PC-3 (cell line): ENCODE measurements around the gene CCDC141.

Source experiments
- CTCF ChIP-seq: fragments of 300-600 bp; sonication (generic); conservative IDR thresholded peaks from 2 replicates; pipeline ENCODE4 v1.5.1; 2017; ENCODE audit warnings: antibody characterized with exemption, low read depth, mild to moderate bottlenecking, low read length
- EZH2 ChIP-seq: fragments of 300-600 bp; sonication (generic); IDR thresholded peaks from one replicate; pipeline ENCODE4 v1.6.1; 2017; ENCODE audit warnings: antibody characterized with exemption, mild to moderate bottlenecking, low read length; ENCODE audit not compliant: unreplicated experiment
- EZH2phosphoT487 ChIP-seq: fragments of 300-600 bp; sonication (generic); IDR thresholded peaks from 2 replicates; pipeline ENCODE4 v1.6.1; 2018; ENCODE audit warnings: mild to moderate bottlenecking, antibody characterized with exemption, low read length, borderline replicate concordance

DNA sequence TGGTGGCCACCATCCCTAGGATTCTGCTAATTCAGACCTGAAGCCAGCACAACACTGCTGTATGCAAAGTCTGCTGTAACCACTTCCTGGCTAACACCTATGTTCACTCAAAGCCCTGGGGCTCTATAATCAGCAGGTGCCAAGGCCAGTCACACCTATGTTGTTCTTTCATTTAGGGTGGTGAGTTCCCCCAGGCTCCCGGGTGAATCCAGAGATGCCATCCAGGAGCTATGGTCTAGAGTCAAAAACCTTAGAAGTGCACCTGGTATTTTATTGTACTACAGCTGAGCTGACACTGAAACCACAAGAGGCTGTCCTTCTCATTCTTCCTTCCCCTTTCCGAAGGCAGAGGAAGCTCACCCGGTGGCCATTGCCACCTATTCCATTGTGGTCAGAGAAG is 46.2 kb upstream of the CCDC141 start:
- TF ChIP-seq CTCF: no peak
- TF ChIP-seq EZH2phosphoT487: no peak
- no peak for TF ChIP-seq EZH2
